Activated CD4-positive, CD25-positive, alpha-beta regulatory T cell treated with anti-CD3 and anti-CD28 coated beads, Interleukin-2, amount 50 U/mL, for 72 hours (primary cell): ENCODE measurements around the gene FLYWCH1.
"Not testable (repeated sequence)": the region's sequence is repeated elsewhere in the genome, so short reads cannot be mapped to it uniquely, and the experiment has no call there.

Source experiments
- DNase-seq: peaks from one replicate; pipeline ENCODE4 v3.0.0; 2021

FLYWCH1 gene

GRCh38 chr16:2927010-2927646 lies 15.4 kb downstream of the FLYWCH1 start:
- peak; percentile 79 for DNase-seq

GRCh38 chr16:2928151-2928550 lies 16.4 kb downstream of the FLYWCH1 start:
- DNase-seq = not testable (repeated sequence)

- no peak for DNase-seq
Observed at GRCh38 chr16:2928796-2929195, 17.1 kb downstream of the FLYWCH1 start.

- no peak for DNase-seq
Observed at GRCh38 chr16:2929693-2930092, 18.0 kb downstream of the FLYWCH1 start.

GRCh38 chr16:2930236-2930635 lies 18.5 kb downstream of the FLYWCH1 start:
- no peak for DNase-seq

DNA sequence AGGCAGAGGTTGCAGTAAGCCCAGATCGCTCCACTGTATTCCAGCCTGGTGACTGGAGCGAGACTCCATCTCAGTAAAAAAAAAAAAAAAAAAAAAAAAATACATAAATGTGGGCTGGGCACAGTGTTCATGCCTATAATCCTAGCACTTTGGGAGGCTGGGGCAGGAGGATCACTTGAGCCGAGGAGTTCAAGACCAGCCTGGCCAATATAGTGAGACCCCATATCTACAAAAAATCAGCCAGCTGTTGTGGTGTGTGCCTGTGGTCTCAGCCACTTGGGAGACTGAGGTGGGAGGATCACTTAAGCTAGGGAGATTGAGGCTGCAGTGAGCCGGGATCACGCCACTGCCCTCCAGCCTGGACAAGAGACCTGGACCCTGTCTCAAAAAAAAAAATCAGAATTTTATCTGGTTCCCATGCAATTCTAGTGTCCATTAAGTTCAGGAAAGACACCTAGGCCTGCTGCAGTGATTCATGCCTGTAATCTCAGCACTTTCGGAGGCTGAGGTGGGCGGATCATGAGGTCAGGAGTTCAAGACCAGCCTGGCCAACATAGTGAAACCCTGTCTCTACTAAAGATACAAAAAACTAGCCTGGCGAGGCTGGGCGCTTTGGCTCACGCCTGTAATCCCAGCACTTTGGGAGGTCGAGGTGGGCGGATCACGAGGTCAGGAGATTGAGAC lies 19.6 kb downstream of the FLYWCH1 start:
- DNase-seq = not testable (repeated sequence)

- DNase-seq = no peak
Observed at GRCh38 chr16:2933136-2933535, 21.4 kb downstream of the FLYWCH1 start.

- DNase-seq = no peak
Observed at GRCh38 chr16:2933701-2934100, 22.0 kb downstream of the FLYWCH1 start.

- no peak for DNase-seq
Observed at GRCh38 chr16:2934450-2934849, 22.7 kb downstream of the FLYWCH1 start.

- no peak for DNase-seq
Observed at GRCh38 chr16:2936436-2937011, 24.8 kb downstream of the FLYWCH1 start.

GRCh38 chr16:2937170-2937569 lies 25.4 kb downstream of the FLYWCH1 start:
- DNase-seq = no peak

- no peak for DNase-seq
Observed at GRCh38 chr16:2938206-2938605, 26.5 kb downstream of the FLYWCH1 start.

- DNase-seq = no peak
Observed at GRCh38 chr16:2939968-2940367, 28.2 kb downstream of the FLYWCH1 start.

DNA sequence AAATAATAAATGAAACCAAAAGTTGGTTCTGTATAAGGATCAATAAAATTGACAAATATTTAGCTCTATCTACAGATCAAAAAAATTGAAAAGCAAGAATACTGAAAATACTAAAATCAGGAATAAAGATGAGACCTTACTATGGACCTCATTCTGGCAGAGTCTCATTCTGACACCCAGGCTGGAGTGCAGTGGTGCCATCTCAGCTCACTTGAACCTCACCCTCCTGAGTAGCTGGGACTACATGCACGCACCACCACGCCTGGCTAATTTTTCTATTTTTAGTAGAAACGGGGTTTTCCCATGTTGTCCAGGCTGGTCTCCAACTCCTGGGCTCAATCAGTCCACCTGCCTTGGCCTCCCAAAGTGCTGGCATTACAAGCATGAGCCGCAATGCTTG lies 30.3 kb downstream of the FLYWCH1 start:
- no peak for DNase-seq

DNA sequence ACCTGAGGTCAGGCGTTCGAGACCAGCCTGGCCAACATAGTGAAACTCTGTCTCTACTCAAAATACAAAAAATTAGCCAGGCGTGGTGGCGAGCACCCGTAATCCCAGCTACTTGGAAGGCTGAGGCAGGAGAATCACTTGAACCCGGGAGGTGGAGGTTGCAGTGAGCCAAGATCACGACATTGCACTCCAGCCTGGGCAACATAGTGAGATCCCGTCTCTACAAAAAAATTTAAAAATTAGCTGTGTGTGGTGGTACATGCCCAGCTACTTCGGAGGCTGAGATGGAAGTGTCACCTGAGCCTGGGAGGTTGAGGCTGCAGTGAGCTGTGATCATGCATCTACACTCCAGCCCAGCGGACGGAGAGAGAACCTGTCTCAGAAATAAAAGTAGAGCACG lies 32.0 kb downstream of the FLYWCH1 start:
- DNase-seq = not testable (repeated sequence)

DNA sequence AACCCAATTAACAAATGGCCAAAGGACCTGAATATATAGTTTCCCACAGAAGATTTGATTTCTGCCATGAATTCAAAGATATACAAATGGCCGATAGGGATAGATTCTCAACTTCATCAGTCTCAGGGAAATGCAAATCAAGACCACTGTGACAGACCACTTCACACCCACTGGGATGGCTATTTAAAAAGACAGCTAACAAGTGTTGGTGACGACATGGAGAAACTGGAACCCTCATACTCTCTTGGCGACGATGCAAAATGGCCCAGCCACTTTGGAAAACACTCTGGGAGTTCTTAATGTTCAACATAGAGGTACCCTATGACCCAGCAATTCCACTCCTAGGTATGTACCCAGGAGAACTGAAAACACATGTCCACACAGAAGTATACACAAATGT lies 34.9 kb downstream of the FLYWCH1 start:
- DNase-seq = no peak

DNA sequence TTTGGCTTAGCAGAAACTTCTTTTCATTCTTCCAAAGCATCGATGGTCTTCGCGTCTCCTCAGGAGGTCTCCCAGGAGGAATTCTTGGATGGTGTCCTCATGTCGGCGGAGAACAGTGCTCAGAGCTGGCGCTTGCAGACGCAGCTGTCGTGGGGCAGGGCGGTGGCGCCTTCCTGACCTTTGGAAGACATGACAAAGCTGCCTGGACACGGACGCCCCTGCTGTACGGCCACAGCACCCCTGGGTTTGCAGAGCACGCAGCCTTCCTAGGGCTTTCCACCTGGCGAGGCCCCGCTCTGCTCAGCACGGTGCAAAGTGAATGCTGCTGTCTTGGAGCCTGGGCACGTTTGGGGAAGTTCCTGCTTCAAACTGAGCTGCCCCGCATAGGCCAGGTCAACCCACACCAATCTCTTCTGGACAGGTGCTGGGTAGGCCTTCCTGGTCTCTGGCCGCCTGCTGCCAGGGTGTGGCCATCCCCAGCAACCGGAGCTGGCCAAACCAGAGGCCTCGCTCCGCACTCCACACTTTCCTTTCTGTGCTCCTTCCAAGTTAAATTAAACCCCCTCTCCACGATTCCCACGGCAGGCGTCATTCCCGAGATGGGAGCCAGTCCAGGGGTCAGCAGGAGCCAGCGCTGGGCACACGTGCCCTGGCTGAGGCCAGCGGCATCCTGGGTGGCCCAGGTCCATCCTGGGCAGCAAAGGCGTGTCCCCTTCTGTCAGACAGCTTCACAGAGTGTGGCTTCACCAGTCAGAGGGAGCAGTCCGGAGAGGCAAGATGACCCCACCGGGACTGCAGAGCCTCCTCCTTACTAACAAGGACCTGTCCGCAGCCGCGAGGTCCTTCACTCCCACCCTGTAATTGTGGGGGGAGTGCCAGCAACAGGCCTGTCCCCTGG lies 37.3 kb downstream of the FLYWCH1 start:
- no peak for DNase-seq

- DNase-seq = no peak
Observed at GRCh38 chr16:2949705-2950352, 38.1 kb downstream of the FLYWCH1 start.

- no peak for DNase-seq
Observed at GRCh38 chr16:2950353-2950724, 38.6 kb downstream of the FLYWCH1 start.

GRCh38 chr16:2950773-2951172 lies 39.0 kb downstream of the FLYWCH1 start:
- DNase-seq = no peak

DNA sequence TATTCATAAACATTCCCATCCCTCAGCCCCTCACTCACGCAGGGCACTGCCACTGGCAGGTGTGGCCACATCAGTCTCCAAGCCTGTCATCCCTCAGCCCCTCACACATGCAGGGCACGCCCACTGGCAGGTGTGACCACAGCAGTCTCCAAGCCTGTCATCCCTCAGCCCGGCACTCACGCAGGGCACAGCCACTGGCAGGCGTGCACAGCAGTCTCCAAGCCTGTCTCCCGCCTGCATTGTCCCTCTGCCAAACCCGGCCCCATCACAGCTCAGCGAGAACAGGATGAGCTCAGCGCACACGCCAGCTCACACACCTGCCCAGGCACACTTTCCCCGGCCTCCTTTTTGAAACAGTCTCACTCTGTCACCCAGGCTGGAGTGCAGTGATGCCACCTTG lies 40.9 kb downstream of the FLYWCH1 start:
- DNase-seq = no peak

DNA sequence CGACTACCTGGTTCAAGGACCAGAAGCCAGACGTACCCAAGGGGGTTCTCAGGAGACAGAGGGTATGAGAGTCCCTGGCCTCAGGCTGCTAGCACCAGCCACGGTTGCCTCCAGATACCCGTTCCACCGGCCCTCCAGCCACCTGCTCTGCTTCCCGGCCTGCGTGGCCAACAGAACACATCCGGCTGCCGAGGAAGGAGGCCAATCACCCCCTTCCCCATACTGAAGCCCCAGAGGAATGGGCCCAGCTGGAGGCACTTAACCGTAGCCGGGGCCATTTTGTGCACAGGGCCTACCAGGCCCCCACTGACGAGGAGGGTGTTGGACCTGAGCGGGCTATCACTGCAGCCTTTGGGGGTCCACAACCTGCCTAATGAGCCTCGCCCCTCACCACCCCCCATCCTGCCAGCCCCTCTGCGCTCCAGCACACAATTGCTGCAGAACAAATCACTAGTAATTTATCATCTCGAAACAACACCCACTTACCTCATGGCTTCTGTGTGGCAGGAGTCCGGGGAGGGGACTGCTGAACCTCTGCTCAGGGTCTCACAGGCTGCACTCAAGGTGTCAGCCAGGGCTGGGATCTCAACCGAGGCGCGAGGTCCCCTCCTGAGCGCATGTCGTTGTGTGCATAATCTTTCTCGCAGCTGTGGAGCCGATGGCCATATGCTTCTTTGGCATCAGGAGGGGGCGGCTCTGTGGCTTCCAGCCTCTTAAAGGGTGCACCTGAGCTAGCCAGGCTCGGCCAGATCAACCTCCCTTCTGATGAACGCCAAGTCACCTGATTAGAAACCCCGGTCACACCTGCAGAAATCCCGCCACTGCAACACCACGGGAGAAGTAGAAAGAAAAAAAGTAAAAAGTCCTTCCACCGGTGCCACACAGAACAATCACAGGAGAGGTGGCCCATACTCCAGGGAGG lies 42.2 kb downstream of the FLYWCH1 start:
- DNase-seq = no peak
